Activated CD8-positive, alpha-beta T cell treated with anti-CD3 and anti-CD28 coated beads, Interleukin-2, amount 10 ng/mL, durations not matched to agents 7 days and 5 days (primary cell): ENCODE data around the gene SLCO2A1. TPM values are rescaled to one million over a fixed set of nuclear protein-coding genes. Genes with fewer than 3 reads are reported as not detected.

Experiments used
- ATAC-seq: fragments of 150-1000 bp; cut with Tn5 transposase; one replicate; pipeline ENCODE4 v1.10.0; 2021; ENCODE audit warnings: moderate library complexity
- CTCF ChIA-PET: fragments of 350-600 bp; sonication (Branson Sonifier 250); formaldehyde crosslinking; loops from one replicate; lab custom pipeline; 2021; ENCODE audit warnings: antibody characterized with exemption; lab: Charles Lee
- POLR2A ChIA-PET: fragments of 350-600 bp; sonication (Branson Sonifier 250); formaldehyde crosslinking; loops from one replicate; lab custom pipeline; 2021; ENCODE audit warnings: antibody characterized with exemption; lab: Charles Lee
- DNase-seq: peaks from one replicate; pipeline ENCODE4 v3.0.0-alpha.2; 2020
- H3K27ac Mint-ChIP-seq: one replicate; pipeline ENCODE4 v1.8.0; 2021; ENCODE audit warnings: mild to moderate bottlenecking, mixed read lengths
- H3K27me3 Mint-ChIP-seq: one replicate; pipeline ENCODE4 v1.8.0; 2021; ENCODE audit warnings: low read depth, mixed read lengths
- H3K36me3 Mint-ChIP-seq: one replicate; pipeline ENCODE4 v1.8.0; 2021; ENCODE audit warnings: low read depth, mixed read lengths
- H3K4me1 Mint-ChIP-seq: one replicate; pipeline ENCODE4 v1.8.0; 2021; ENCODE audit warnings: low read depth, mixed read lengths
- H3K4me3 Mint-ChIP-seq: one replicate; pipeline ENCODE4 v1.8.0; 2021; ENCODE audit warnings: mild to moderate bottlenecking, mixed read lengths
- H3K9me3 Mint-ChIP-seq: one replicate; pipeline ENCODE4 v1.8.0; 2022; ENCODE audit warnings: mixed read lengths; ENCODE audit not compliant: insufficient read depth
- total RNA-seq, 2 experiments: library from RNA; stranded (reverse); gene quantifications; one replicate each; pipeline ENCODE4 v1.2.3, GENCODE V29; 2021

SLCO2A1 gene
- total RNA-seq, 2 experiments from 2014 or later = not detected

DNA sequence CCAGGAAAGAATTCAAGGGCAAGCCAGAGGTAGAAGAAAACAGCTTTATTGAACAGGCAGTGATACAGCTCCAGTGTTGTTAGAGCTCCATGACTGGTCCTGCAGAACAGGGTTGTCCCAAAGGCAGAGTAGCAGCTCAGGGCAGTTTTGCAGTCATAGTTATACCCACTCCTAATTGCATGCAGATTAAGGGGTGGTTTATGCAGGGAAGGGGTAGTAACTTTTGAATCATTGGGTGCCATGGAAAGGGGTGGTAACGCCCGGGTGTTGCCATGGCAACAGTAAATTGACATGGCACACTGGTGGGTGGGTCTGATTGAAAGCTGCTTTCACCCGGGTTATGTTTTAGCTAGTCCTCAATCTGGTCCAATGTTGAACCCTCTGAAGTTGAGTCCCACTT lies 124.3 kb downstream of the SLCO2A1 start:
- ATAC-seq (no peak), DNase-seq (peak; percentile 9)
- ChIA-PET CTCF (interaction anchor here (1.4 kb wide), 1 partner anchor 99 kb away, joined by 4 read pairs; no protein-coding TSS in a partner anchor), POLR2A (no interaction called here)
- Mint-ChIP-seq H3K4me3 (no peak overlapping the region), H3K27me3 (peaks cover 35% of the 10 kb centered on the region), H3K9me3 (peaks cover 4% of the 10 kb centered on the region), H3K4me1 (no peaks in the 10 kb centered on the region), H3K27ac (no peak overlapping the region), H3K36me3 (no peaks in the 10 kb centered on the region)

DNA sequence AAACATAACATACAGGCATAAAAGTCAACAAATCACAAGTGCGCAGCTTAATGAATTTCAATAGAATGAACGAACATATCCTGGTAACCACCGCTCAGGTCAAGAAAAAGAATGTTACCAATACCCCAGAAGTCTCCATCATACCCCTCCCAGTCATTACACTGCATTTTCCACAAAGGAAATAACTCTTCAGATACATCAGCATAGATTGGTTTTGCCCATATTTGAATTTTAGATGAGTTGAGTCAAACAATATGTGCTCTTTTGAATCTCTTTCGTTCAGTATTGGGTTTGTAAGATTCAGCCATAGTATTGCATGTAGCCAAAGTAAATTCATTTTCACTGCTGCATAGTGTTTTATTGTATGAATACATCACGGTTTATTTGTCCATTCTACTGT lies 127.9 kb downstream of the SLCO2A1 start:
- ATAC-seq = no peak
- CTCF ChIA-PET = no interaction called here
- no peaks in the 10 kb centered on the region for H3K4me1 Mint-ChIP-seq
- no peaks in the 10 kb centered on the region for H3K36me3 Mint-ChIP-seq
- DNase-seq = no peak
- H3K9me3 Mint-ChIP-seq = peaks cover 4% of the 10 kb centered on the region
- no peak overlapping the region for H3K4me3 Mint-ChIP-seq
- H3K27ac Mint-ChIP-seq = no peak overlapping the region
- peaks cover 54% of the 10 kb centered on the region for H3K27me3 Mint-ChIP-seq
- POLR2A ChIA-PET = no interaction called here

DNA sequence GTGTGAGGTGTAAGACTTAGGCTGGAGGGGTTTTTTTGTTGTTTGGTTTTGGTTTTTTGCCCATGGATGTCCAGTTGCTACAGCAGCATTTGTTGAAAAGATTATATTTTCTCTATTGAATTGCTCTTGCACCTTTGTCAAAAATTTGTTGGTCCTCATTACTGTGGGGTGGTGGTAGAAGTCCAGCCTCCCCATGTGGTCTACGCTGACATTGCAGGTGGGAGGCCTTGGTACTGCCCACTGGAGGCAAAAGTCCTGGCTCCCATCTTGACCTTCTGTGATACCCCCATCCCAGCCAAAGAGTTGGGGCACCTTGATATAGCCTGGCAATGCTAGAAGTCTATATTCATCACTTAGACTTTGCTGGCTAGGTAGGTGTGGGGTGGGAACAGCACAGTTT lies 128.6 kb downstream of the SLCO2A1 start:
- no peak for DNase-seq
- no peak for ATAC-seq
- Mint-ChIP-seq H3K4me1 (no peaks in the 10 kb centered on the region), H3K9me3 (peaks cover 4% of the 10 kb centered on the region), H3K27me3 (peaks cover 61% of the 10 kb centered on the region), H3K27ac (no peak overlapping the region), H3K4me3 (no peak overlapping the region), H3K36me3 (no peaks in the 10 kb centered on the region)
- ChIA-PET CTCF (no interaction called here), POLR2A (no interaction called here)

DNA sequence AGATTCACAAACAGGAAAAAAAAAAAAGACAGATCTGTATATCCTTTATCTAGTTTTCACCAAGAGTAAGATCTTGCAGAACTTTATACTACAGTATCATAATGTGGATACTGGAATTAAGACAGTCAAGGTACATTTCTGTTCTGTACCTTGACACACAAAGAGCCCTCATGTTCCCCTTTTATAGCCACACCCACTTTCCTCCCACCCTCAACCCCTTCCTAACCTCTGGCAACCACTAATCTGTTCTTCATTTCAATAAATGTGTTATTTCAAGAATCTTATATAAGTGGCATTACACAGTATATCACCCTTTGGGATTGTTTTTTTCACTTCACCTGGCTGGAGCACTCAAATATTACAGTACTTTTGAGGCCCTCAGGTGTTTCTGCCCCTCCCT lies 130.4 kb downstream of the SLCO2A1 start:
- H3K4me3 Mint-ChIP-seq = no peak overlapping the region
- H3K36me3 Mint-ChIP-seq = no peaks in the 10 kb centered on the region
- ChIA-PET POLR2A (no interaction called here), CTCF (interaction anchor here (0.6 kb wide), 1 partner anchor 569 kb away, joined by 3 read pairs; no protein-coding TSS in a partner anchor)
- H3K9me3 Mint-ChIP-seq = peaks cover 4% of the 10 kb centered on the region
- H3K27ac Mint-ChIP-seq = no peak overlapping the region
- peaks cover 6% of the 10 kb centered on the region for H3K4me1 Mint-ChIP-seq
- ATAC-seq (no peak), DNase-seq (no peak)
- H3K27me3 Mint-ChIP-seq = peaks cover 66% of the 10 kb centered on the region

DNA sequence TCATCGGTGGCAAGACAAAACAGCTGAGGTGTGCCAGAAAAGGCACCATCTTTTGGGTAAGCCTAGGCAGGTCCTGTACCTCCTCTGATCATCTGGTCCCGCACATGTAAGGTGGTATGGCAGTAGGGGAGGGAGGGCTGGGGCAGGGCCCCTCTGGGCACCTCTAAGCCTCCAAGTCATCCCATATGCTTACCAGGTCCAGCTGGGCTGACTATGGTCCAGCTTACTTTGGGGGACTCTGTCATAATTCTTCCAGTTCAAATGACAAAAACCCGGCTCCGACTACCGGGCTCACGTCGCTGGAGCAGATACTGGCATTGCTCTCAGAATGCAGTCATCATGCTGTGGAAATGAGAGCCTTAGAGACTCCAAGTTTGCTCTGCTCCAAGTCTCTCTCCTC lies 132.2 kb downstream of the SLCO2A1 start:
- POLR2A ChIA-PET = no interaction called here

DNA sequence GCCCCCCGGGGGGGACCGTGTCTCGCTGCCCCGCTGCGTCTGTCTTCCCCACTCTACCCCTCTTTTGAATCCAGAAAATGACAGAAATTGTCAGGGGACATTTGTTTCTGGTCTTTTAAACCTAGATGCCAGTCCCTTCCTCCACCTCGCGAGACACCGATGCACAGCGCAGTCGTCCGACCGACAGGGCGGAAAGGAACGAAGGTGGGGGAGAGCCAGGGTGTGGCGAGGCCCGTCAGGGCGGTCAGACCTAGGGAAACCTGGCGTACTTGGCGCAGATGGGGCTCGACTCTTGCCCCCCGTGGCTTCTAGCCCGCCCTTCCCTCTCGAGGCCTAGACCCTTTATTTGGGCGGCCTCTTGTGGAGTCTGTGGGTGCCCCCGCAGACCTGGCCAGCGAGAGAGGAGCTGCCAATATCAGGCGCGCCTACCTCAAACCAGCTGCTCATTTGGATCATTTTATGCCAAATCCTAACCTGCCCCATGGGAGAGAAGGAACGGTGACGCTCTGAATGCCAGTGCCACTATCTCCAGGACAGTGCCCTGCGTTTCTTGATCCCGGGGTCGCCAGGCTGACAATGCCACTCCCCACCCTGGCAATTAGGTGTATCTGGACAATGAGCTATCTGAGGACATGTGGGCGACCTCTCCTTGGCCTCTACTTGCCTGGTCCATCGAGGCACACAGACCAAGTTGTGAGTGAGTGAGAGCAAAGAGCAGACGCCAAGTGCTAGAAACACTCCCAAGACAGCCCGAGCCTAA lies 133.5 kb downstream of the SLCO2A1 start:
- ATAC-seq (peak; percentile 43), DNase-seq (peak; percentile 21)
- Mint-ChIP-seq H3K27me3 (peaks cover 63% of the 10 kb centered on the region), H3K9me3 (no peaks in the 10 kb centered on the region), H3K4me1 (peaks cover 6% of the 10 kb centered on the region), H3K36me3 (no peaks in the 10 kb centered on the region), H3K27ac (no peak overlapping the region), H3K4me3 (peak overlapping the region; percentile 67)
- ChIA-PET POLR2A (no interaction called here), CTCF (interaction anchor here (1.0 to 2.1 kb wide), 2 partner anchors 27 to 79 kb away, joined by 3 to 7 read pairs; no protein-coding TSS in a partner anchor)

More for the DNA sequence above, 132.2 kb downstream of the SLCO2A1 start:
- Mint-ChIP-seq H3K27ac (no peak overlapping the region), H3K27me3 (peaks cover 68% of the 10 kb centered on the region), H3K4me1 (peaks cover 6% of the 10 kb centered on the region), H3K9me3 (peaks cover 1% of the 10 kb centered on the region), H3K36me3 (no peaks in the 10 kb centered on the region), H3K4me3 (no peak overlapping the region)
- DNase-seq = peak; percentile 10
- CTCF ChIA-PET = interaction anchor here (1.0 to 2.1 kb wide), 2 partner anchors 25 to 80 kb away, joined by 3 to 7 read pairs; no protein-coding TSS in a partner anchor
- ATAC-seq = no peak

DNA sequence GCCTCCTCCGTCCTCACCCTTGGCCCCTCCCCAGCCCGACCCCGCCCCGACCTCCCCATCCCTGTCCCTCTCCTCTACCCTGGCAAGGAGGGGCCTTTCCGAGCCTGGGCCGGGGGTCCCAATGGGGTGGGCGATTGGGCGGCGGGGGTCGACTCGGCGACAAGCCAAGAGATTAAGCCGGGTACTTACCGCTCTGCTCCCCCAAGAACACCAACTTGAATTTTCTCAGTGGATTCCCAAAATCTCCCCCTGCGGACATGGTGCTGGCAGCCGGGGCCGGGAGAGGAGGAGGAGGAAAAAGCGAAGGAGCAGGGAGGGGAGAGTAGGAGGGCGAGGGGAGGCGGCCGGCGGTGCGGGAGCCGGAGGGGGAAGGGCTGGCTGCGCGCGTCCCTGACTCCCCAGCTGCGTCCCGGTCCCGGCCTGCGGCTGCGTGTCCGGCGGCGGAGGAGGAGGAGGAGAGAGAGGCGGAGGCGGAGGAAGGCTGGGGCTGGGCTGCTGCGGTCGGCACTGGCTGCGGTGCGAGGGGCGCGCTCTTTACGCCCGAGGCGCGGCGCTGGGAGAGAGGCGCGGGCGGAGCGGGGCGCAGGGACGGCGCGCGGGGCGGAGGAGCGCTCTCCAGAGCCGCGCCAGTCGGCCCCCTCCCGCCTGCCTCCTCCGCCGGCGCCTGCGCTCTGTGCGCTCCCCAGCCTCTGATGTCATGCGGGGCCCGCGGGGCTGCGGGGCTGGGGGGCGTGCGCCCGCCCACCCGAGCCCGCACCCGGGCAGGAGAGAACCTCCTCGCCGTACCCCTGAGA lies 134.3 kb downstream of the SLCO2A1 start, which contains the start of gene RAB6B:
Gene RAB6B (minus strand): TSS at position 675 of the 794 bp plus-strand sequence. CDS start 416 bp downstream, at position 259.
- H3K27me3 Mint-ChIP-seq = peaks cover 58% of the 10 kb centered on the region
- H3K36me3 Mint-ChIP-seq = no peaks in the 10 kb centered on the region
- POLR2A ChIA-PET = no interaction called here
- no peak within 1 kb of the TSS for H3K27ac Mint-ChIP-seq
- CTCF ChIA-PET = no interaction called here
- no peaks in the 10 kb centered on the region for H3K9me3 Mint-ChIP-seq
- peak within 1 kb of the TSS; percentile 67 for H3K4me3 Mint-ChIP-seq
- H3K4me1 Mint-ChIP-seq = peaks cover 6% of the 10 kb centered on the region
- peak; percentile 86 for ATAC-seq
- DNase-seq = peak; percentile 25

DNA sequence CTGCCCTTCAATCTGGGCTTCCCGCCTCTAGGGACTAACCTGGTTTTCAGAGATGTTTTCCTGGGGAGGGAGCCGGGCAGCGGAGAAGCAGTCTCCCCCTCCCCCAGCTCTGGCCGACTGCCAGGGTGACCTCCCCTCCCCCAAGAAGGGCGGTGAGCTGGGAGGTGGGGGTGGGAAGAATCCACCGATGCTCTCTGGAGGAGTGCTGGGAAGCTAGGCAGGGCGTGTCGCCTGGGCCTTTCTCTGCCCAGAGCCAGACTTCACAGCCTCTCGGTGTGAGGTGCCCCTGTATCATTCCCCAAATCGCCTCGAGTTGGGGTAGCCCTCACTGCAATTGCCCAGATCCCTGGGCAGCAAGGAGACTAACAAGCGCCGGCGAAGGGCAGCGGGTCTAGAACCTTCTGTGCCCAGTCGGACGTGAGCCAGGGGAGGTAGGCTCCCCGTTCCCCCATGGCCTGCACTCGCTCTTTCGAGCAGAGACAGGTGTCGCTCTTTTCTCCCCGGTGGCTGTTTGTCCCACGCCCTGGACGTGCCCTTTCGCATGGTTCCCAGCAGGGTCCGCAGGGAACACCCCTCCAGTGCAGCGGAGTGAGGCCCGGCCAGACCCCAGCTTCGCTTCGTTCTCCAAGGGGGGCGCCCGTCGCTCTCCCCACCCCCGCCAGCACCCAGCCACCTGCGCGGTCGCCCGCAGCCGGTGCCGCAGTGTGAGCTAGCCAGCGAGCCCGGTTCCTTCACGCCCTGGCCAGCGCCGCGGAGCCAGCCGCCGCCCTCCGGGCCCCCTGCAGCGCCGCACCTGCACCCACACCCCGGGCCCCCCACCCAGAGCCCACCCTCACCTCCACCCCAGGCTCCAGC lies 135.1 kb downstream of the SLCO2A1 start:
- Mint-ChIP-seq H3K4me1 (peaks cover 6% of the 10 kb centered on the region), H3K9me3 (no peaks in the 10 kb centered on the region), H3K27ac (no peak overlapping the region), H3K4me3 (no peak overlapping the region), H3K27me3 (peaks cover 51% of the 10 kb centered on the region), H3K36me3 (no peaks in the 10 kb centered on the region)
- DNase-seq (peak; percentile 18), ATAC-seq (no peak)
- ChIA-PET POLR2A (no interaction called here), CTCF (interaction anchor here (1.0 kb wide), 1 partner anchor 76 kb away, joined by 3 read pairs; no protein-coding TSS in a partner anchor)

DNA sequence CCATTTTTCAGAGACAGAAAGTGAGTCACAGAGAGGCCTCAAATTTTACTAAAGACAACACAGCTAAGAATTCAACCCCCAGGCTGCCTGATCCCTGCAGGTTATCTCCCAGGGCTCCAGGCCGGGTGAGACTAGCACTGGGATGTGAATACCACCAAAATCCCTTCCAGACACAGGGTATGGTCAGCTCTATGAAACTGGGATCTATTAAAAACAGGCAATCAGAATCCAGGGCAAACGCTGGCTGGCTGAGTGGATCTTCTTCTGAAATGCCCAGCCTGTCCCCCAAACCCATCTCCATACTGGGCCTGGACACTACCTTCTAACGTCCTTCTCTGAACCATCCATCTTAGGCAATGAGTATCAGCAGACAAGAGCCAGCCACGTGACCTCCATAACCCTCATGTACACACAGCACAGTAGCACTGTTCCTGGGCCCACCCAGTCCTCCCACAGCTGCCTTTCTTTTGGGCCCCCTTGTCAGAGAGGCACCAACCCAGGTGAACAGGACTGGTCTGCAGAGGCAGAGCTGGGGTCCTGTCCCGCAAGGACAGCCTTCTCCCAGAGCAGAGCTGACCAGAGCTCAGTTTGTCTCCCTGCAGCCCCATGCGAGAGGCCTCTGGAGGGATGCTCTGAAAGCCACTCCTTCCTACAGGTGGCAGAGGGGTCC lies 135.9 kb downstream of the SLCO2A1 start:
- Mint-ChIP-seq H3K4me1 (peaks cover 6% of the 10 kb centered on the region), H3K9me3 (no peaks in the 10 kb centered on the region), H3K36me3 (no peaks in the 10 kb centered on the region), H3K27me3 (peaks cover 47% of the 10 kb centered on the region), H3K27ac (no peak overlapping the region), H3K4me3 (no peak overlapping the region)
- DNase-seq (peak; percentile 13), ATAC-seq (no peak)
- ChIA-PET POLR2A (no interaction called here), CTCF (interaction anchor here (1.0 kb wide), 1 partner anchor 76 kb away, joined by 3 read pairs; no protein-coding TSS in a partner anchor)

DNA sequence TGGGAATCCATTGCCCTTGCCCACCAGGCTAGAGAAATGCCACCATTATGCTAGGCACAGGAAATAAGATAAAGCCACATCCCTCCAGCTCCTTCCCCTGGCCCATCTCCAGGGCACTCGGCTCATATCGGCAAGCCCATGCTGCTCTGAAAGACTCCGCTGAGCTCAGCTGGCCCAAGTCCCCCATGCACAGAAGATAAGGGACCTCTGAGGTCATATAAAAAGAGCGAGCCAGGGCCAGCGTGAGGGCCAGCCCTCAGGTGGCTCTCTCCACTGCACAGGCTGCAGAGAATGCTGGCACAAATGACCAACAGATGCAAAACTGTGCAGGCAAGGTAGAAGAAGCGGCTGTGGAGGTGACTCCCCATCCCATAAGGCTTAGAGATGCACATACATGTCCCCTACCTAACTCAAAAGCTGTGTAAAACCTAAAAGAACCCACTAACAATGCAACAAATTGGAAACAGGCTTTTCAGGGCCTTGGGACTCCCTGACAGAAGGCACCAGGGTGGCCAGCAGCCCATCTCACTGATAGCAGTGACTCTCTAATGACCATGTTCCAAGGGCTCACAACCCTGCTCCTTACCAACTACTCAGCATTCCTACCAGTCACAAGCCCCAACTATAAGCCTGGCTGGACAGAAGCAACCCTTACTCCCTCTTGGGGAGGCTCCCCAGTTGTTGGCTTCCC lies 137.0 kb downstream of the SLCO2A1 start:
- ATAC-seq (no peak), DNase-seq (peak; percentile 9)
- POLR2A ChIA-PET = interaction anchor here (0.7 kb wide), 1 partner anchor 126 kb away, joined by 3 read pairs; no protein-coding TSS in a partner anchor
- H3K27me3 Mint-ChIP-seq = peaks cover 41% of the 10 kb centered on the region
- H3K36me3 Mint-ChIP-seq = no peaks in the 10 kb centered on the region
- no peaks in the 10 kb centered on the region for H3K9me3 Mint-ChIP-seq
- H3K4me1 Mint-ChIP-seq = peaks cover 8% of the 10 kb centered on the region
- CTCF ChIA-PET = no interaction called here
- H3K27ac Mint-ChIP-seq = no peak overlapping the region
- no peak overlapping the region for H3K4me3 Mint-ChIP-seq
